HG03066 (cell line): Measurements from ENCODE around the gene ZNF385B.

ENCODE experiments used
- ATAC-seq: cut with Tn5 transposase; IDR thresholded peaks from one replicate; pipeline ENCODE4 v1.9.1; 2021; ENCODE audit warnings: low read depth; ENCODE audit not compliant: unreplicated experiment

Gene ZNF385B

DNA sequence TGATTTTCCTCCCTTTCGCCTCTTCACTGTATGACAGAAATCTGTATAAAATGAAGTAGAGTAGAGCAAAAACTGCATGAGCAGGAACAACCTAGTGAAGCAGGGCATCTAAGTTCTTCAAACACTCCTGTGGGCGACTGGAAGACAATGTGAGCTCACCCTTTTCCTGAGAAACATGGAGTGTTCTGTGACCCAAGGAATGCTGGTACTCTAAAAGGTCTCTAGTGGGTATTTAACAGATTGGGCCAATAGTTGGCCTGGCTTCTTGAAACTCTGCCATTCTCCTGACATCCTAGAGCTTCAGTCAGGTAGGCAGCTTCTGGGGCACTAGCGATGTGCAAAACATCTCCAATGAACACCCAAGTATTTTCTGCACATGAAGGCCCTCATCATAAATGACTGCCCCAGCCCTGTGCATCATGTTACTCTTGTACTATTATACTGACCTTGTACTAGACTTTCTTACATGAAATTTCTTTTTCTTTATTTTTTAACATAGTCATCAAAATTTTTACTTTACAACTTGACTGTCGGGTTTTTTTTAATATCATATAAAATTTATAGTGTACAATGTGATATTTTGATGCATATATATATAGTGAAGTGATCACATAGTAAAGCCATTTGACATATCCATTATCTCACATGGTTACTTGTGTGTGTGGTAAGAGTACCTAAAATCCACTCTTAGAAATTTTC, 302.2 kb downstream of the ZNF385B start:
- ATAC-seq = no peak

DNA sequence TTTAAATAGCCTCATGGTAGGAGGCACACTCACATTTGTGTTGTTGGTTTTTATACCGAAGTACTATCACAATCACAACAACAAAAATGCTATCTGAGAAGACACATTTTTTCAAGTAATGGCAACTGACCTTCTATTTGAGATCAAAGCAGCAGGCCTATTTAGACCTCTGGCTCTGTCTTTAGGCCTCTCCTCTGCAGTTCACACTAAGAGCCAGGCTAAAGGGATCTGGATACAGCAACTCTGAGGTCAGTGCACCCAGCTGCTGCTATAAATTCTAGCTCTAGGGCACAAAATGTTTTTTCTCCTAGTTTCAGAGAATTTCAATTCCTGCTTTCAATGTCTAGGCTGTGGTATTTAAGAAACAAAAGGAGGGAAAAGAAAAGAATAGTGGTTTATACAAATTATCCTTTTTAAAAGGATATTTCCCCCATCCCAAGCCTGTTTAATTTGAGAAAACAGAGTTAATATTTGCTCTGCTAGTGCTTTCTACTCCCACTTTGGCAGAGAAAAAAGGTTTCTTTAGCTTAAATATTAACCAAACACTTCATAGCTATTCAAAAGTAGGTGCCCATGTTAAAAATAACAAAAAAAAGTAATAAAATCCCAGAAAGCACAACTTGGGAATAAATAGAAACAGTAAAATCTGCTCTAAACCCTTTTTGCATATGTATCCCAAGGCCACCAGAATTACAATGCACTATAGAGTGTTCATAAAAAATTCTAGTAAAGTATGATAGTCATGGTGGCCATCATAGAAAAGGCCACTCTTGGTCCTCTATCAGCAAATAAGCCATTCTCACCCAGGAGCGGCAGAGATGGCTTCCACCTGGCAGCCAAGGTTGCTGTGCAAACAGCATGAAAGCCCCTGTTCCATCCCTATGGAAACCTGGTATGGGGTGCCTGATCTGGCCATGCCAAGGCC, 303.1 kb downstream of the ZNF385B start:
- no peak for ATAC-seq

DNA sequence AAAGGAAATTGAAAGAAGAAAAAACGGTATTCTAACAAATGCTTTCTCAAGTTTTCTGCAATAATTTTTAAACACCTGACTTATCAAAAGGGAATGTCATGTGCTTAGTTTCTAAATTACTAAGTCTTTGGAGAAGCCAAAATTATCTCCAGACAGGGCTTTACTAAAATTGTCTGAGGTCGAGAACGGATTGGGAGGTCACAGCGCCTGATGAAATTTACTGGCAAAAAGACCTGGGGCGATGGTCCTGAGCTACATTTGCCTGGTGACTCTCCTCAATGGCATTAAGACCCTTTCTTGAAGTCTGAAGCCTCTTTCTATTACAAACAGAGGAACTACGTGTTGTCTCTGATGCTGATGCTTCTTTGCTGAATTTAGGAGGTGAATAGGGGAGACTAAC, 305.0 kb downstream of the ZNF385B start:
- no peak for ATAC-seq

DNA sequence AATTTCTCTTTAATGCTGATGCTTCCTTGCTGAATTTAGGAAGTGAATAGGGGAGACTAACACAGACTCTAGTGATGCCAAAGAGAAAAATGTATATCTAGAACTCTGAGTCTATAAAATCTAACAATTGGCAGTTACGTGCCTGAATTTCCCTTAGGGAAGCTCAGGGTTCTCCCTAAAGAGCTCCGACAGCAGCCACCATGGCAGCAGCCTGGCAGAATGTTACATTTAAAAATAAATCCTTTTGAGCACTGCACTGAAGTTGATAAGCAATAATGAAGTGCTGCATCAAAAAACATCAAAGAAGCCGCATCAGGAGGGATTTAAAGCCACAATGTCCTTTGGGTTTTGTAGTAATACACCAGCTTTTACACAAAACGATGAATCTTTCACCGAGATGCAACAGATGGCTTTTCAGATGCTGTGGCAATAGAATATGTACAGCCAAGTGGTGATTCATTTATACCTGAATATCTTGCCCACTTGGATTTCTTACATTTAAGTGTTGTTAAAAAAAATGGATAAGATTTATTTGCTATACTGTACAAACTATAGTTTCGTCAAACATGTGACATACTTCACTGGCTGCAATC, 305.6 kb downstream of the ZNF385B start:
- ATAC-seq = no peak

DNA sequence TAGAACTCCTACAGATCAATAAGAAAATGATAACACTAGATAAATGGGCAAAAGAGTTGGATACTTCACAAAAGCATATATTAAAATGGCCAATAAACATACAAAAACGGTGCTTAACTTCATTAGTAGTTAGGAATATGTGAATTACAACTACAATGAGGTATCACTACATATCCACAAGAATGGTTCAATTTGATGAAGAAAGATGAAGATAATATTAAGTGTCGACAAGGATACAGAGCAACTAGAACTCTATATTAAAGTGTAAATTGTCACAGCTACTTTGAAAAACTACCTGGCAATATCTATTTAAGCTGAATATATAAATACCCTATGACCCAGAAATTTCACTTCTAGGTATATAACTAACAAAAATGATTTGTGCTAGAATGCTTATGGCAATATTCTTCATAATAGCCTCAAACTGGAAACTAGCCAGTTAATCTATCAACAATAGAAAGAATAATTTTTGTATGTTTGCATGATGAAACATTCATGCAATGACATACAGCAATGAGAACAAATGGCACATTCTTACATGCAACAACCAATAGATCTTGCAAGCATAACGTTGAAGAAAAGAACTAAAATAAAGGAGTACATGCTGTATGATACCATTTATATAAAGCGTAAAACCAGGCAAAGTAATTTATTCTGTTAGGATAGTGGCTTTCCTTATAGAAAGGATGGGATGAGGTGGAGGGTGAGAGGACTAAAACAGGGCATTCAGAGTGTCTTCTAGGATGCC, 306.6 kb downstream of the ZNF385B start:
- ATAC-seq = no peak

DNA sequence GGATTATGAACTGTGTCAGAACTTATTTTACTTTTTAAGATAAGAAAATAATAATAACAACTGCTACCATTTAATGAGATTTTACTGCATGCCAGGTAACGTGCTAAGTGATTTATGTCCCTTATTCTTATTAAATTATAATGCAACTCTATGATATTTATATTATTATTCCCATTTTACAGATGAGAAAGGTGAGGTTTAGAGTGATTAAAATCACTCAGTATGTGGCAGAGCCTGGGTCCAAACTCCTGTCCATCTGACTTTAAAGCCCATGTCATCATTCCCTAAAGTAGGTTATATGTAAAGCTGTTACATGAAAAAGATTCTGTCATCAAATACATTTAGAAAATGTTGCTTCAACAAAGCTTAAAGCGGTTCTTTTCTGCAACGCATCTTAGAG, 308.0 kb downstream of the ZNF385B start:
- ATAC-seq = no peak

DNA sequence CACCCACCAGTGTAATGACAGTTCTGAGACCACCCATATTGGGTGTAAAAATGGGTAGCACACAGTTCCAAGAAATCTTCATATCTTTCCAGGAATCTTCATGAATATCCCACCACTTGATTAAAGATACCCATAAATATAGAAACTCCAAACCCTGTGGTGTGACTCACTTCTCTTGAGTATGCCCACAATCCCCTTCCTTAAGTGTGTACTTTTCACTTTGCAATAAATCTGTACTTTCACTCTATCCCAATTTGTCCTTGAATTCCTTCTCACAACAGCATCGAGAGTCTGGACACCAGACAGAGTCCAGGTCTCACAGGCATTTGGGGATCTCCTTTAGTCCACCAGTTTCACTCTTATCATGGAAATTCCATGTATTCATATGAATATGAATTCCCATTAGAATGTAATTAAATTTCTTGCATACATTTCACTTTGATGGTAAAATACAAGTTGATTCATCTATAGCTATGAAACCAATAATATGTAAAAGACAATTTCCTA, 309.8 kb downstream of the ZNF385B start:
- ATAC-seq = no peak

DNA sequence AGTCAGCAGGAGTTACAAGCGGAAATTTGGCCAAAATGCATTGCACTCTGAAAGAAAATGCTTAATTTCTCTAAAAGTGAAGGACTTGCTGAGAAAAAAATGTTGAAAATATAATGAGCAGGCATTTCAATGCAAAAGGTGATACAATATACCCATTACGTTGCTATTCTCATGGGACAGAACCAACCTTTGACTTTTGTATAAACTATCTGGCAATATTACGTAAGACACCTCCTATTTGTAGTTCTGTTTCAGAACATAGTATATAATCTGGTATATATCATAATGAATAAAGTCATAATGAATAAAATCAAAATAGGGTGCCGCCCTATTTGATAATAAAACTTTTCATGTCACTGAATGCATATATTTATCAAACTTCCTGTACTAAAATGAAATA, 310.6 kb downstream of the ZNF385B start:
- no peak for ATAC-seq

DNA sequence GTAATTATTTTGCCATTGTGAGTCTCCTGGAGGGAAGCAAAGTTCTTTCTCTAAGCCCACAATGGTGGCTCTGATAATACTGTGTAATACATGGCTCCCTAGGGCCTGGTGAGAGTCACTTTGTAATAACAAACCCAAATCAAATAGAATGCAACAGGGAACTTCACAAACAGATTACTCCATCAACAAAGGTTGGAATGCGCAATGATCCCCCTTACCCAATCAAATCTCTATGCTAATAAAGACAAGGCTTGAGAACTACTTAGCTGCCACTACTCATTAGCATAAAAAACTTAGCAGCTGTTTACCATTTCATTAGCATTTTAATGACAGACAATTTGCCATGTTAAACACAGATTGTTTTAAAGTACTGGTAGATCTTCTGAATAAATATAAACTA, 311.2 kb downstream of the ZNF385B start:
- no peak for ATAC-seq

DNA sequence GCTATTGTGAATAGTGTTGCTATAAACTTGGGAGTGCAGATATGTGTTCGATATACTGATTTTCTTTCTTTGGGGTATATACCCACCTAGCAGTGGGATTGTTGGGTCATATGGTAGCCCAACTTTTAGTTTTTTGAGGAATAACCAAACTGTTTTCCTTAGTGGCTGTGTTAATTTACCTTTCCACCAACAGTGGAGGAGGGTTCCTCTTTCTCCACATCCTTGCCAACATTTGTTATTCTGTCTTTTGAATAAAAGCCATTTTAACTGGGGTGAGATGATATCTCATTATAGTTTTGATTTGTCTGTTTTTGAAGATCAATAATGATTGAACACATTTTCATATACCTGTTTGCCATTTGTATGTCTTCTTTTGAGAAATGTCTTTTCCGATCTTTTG, 314.8 kb downstream of the ZNF385B start:
- no peak for ATAC-seq

DNA sequence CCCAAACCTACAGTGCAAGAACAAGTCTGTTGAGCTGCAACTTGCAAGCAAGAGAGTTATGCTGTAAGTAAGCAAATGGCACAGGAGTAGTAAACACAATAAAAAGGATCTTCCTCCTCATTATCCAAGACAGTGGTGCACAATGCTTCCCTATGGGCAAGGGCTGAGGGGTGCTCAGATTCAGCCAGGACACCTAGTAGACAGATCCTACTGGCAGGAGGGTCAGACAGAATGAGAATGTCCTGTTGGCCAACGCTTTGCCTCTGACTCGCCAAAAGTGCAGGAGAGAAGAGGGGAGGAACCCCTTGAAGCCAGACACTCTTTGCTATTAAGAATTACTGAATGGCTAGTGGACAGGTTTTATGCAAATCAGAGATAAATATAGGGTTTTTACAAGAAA, 316.4 kb downstream of the ZNF385B start:
- ATAC-seq = no peak

DNA sequence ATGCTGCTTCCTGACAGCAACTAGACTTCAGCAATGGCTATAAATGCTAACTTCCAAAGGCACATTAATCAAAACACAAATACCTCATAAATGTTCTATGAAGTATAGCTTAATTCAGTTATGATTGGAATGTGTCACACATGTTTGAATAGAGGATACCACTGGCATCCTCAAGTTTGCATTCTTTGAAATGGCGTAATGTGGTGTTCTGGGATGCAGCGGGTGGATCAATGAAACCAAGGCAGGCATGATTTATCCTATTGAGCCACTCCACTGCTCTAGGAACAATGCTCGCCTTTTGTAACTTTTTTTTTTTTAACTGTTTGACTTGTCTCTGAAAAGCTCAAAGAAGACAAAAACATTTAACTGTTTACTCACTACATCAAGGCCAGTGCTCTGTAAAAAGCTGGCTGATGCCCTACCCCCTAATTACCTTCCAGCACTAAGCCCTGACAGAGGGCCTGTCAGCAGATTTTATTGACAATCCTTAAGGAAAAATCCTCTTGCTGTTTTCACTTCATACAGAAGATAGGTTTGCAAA, 318.0 kb downstream of the ZNF385B start:
- ATAC-seq = no peak

DNA sequence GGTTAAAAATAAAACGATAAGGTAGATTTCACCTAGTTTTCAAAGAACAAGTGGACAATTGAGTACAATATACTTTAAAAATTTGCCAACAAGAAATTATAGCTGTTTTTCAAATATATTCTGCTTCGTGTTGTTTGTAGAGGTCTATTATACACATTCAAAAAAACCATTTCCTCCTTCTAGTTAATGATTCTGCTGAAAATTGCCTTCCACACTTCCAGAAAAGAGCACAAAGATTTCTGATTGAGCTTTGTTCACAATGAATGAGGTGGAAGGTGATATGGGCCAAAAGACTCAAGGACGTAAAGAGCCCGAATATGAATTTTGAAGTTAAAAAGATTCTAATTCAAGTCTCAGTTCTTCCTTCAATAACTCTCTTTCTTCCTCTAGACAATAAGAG, 319.8 kb downstream of the ZNF385B start:
- no peak for ATAC-seq

DNA sequence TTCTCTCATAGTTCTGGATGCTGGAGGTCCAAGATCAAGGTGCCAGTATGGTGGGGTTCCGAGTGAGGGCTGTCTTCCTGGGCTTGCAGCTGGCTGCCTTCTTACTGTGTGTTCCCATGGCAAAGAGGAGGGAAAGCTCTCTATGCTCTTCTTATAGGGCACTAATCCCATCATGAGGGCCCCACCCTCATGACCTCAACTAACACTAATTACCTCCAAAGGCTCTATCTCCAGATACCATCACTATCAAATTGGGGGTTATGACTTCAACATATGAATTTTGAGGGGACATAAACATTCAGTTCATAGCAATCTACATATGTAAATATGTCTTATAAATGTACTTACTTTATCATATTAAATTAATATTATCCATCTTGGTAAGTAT, 322.3 kb downstream of the ZNF385B start:
- no peak for ATAC-seq

DNA sequence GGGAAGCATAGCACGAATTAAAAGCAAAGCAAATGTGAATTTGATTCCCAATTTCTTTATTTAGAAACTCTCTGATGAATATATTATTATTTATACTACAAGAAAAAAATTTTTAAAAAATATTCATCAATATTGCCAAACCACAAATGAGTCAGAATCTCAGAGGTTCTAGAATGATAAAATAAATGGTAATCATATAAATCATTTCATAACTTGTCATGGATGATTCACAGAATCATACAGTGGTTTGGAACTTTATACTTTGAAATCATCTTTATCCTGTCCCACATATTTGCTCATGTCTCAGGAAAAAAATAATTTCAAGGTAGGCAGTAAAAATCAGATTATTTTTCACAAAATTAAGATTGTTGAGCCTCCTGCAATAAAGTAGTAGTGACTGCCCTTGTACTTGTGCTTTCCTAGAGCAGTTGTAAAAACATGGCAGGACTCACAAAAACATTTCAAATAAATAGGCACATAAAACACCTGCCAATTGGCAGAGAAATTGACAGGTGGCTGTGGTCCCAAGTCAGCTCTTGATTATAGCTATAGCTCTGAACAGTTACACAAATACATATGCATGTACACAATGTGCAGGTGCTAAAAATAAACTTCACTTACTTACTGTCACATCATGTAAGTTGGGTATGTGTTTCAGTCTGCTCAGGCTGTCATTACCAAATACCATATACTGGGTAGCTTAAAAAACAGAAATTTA, 322.8 kb downstream of the ZNF385B start:
- no peak for ATAC-seq

DNA sequence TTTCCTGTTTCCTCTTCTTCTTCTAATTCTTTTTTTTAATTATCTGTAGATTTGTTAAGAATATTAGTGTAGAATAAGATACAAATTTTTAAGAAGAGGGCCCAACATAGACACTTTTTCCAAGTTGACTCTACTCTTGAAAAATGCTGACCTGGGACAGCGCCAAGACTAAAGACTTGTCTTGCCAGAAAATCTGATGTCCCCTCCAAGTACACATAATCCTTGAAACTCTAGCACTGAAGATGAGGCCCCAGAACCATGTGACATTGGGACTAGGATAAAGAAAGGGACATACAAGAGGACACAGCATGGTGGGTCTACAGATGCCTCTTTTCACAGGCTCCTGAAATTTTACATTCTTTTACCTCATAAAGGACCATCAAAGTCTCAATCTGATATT, 325.2 kb downstream of the ZNF385B start:
- ATAC-seq = no peak

DNA sequence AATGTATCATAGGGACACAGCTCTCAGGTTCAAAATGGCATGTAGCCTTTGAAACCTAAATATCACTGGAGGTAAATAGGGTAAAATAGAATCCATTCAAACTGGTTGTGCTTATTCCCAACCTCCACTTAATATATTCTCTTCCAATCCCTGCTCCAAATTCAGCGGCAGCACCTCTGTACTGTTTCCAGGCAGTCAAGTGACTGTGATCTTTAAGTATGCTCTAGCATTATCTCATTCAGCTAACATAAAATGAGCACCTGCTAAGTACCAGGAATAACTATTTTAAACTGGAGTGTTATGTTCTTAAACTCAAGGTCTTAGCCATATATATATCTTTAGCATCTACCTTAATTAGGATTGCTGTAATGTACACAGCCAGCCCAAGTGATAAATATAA, 327.5 kb downstream of the ZNF385B start:
- ATAC-seq = no peak

DNA sequence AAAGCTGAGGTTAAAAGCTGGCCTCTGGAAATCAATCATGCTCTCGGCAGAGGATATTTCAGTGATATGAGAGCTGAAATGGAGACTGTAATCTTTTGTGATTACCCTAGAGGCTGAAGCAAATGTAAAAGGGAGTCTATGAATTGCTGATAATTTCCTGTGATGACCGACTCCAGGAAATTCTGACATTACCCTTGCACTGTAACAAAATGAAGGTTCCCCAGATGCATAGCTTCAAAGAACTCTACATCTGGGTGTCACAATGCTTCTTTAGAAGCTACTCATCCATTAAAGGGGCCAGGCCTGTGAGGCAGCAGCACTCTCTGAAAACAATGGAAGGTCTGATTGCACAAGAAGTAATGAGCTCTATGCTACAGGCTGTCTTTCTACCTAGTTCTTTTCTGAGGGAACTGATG, 328.5 kb downstream of the ZNF385B start:
- ATAC-seq = no peak

DNA sequence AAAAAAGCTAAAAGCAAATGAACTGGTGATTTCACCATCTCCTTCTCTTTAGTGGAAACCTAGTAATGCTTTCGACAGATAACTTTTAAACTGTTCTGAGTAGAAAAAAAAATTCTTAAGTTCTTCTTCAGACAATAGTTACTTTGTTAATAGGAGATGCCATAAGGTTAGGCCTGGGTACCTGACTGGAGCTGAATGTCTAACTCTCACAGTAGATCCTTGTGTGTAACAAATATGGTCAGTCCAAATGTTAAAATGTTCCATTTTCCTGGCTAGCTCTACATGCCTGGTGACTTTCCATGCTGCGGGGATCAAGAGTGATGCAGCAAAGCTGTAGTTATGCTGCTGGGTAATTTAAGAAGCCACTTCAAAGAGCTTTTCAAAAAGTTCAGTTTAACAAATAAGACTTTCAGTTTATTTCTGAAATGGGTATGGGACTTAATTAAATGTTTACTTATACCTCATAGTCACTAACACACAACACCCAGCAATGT, 332.8 kb downstream of the ZNF385B start:
- no peak for ATAC-seq

DNA sequence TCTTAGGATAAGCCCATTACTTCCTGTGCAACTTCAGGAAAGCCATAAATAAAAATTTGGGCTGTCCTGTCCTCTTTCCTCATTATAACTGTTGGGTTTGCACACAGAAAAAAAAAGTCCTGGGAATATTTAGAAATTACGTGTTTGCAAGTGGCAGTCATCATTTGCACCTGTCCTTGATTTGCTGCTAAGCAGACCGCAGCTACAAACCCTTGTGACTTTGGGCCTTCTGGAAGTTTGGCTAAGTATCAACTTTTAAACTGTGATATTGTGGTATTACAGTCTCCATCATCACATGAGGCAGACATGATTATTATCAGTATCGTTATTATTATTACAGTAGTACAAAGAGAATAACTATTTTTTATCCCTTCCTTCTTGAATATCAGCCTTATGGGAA, 336.1 kb downstream of the ZNF385B start:
- no peak for ATAC-seq
